ENCODE data around the gene OR1Q1.
"Not testable (repeated sequence)": the region's sequence is repeated elsewhere in the genome, so short reads cannot be mapped to it uniquely, and the experiment has no call there.

The OR1Q1 gene

GRCh38 chr9:122614362-122614761, at the start of gene OR1Q1:
TSS of gene OR1Q1 (plus strand) at chr9:122614738. CDS start at chr9:122614738, 0 bp downstream.
- Histone ChIP-seq H3K4me3 (no peak within 1 kb of the TSS), H3K36me3 (no peaks in the 10 kb centered on the region), H3K4me1 (no peaks in the 10 kb centered on the region), H3K4me2 (no peak within 1 kb of the TSS), H3K27ac (no peak within 1 kb of the TSS), H3K9ac (no peak within 1 kb of the TSS), H3K27me3 (no peaks in the 10 kb centered on the region), H4K20me1 (no peaks in the 10 kb centered on the region), H3K9me3 (replicated peaks in 1 of 11) (peaks cover 0 to 7% (median 0%) of the 10 kb centered on the region in 11 experiments; a peak in 4 of 22 replicates)
- no peak for TF ChIP-seq Cebpa-rat (IDR thresholded peaks at IDR 0.05)

GRCh38 chr9:122567901-122568300, 46.6 kb upstream of the OR1Q1 start:
- Histone ChIP-seq H3K4me2 (no peak overlapping the region), H3K4me1 (no peaks in the 10 kb centered on the region), H3K9me3 (replicated peaks in 1 of 11) (peaks cover 6 to 16% (median 10%) of the 10 kb centered on the region in 11 experiments; a peak in 11 of 22 replicates), H3K4me3 (no peak overlapping the region), H4K20me1 (no peaks in the 10 kb centered on the region), H3K36me3 (no peaks in the 10 kb centered on the region), H3K9ac (no peak overlapping the region), H3K27me3 (no peaks in the 10 kb centered on the region), H3K27ac (no peak overlapping the region)
- no peak for TF ChIP-seq Cebpa-rat (IDR thresholded peaks at IDR 0.05)

- no peak for TF ChIP-seq Cebpa-rat (IDR thresholded peaks at IDR 0.05)
- H3K4me1 ChIP-seq, result no peaks in the 10 kb centered on the region
- no peak overlapping the region for H3K4me2 ChIP-seq
- H4K20me1 ChIP-seq, result no peaks in the 10 kb centered on the region
- H3K4me3 ChIP-seq, result no peak overlapping the region
- H3K27ac ChIP-seq, result no peak overlapping the region
- H3K9ac ChIP-seq, result no peak overlapping the region
- H3K9me3 ChIP-seq (replicated peaks in 1 of 11), result peaks cover 0 to 9% (median 0%) of the 10 kb centered on the region in 11 experiments; a peak in 3 of 22 replicates
- H3K36me3 ChIP-seq, result no peaks in the 10 kb centered on the region
- no peaks in the 10 kb centered on the region for H3K27me3 ChIP-seq
Observed at GRCh38 chr9:122572456-122572855, 42.1 kb upstream of the OR1Q1 start.

GRCh38 chr9:122579874-122580273, 34.7 kb upstream of the OR1Q1 start:
- H3K27me3 ChIP-seq, result no peaks in the 10 kb centered on the region
- H4K20me1 ChIP-seq, result no peaks in the 10 kb centered on the region
- no peaks in the 10 kb centered on the region for H3K36me3 ChIP-seq
- no peak for TF ChIP-seq Cebpa-rat (IDR thresholded peaks at IDR 0.05)
- no peak overlapping the region for H3K4me2 ChIP-seq
- no peak overlapping the region for H3K9ac ChIP-seq
- H3K4me1 ChIP-seq, result no peaks in the 10 kb centered on the region
- no peak overlapping the region for H3K27ac ChIP-seq
- no peak overlapping the region for H3K4me3 ChIP-seq
- H3K9me3 ChIP-seq (replicated peaks in 1 of 11), result peaks cover 0 to 15% (median 5%) of the 10 kb centered on the region in 11 experiments; a peak in 4 of 22 replicates

- no peak overlapping the region for H3K27ac ChIP-seq
- no peaks in the 10 kb centered on the region for H3K27me3 ChIP-seq
- H3K4me2 ChIP-seq, result no peak overlapping the region
Observed at GRCh38 chr9:122580360-122580759, 34.2 kb upstream of the OR1Q1 start.

GRCh38 chr9:122583284-122583683, 31.3 kb upstream of the OR1Q1 start, which contains the start of gene OR1L8:
TSS of gene OR1L8 (minus strand) at chr9:122583384. CDS start at chr9:122568477, 14,907 bp downstream.
- not testable (repeated sequence) for H3K9ac ChIP-seq; H3K4me2 ChIP-seq; H3K27me3 ChIP-seq; H3K36me3 ChIP-seq; H3K4me3 ChIP-seq; H3K27ac ChIP-seq; H3K4me1 ChIP-seq; H3K9me3 ChIP-seq (replicated peaks in 1 of 11); H4K20me1 ChIP-seq

More at GRCh38 chr9:122580360-122580759, 34.2 kb upstream of the OR1Q1 start:
- peaks cover 0 to 15% (median 5%) of the 10 kb centered on the region in 11 experiments; a peak in 4 of 22 replicates for H3K9me3 ChIP-seq (replicated peaks in 1 of 11)
- no peaks in the 10 kb centered on the region for H4K20me1 ChIP-seq
- no peaks in the 10 kb centered on the region for H3K36me3 ChIP-seq
- H3K4me1 ChIP-seq, result no peaks in the 10 kb centered on the region
- H3K4me3 ChIP-seq, result no peak overlapping the region
- H3K9ac ChIP-seq, result no peak overlapping the region
- TF ChIP-seq Cebpa-rat (IDR thresholded peaks at IDR 0.05), result no peak

GRCh38 chr9:122605691-122606090, 8.8 kb upstream of the OR1Q1 start:
- no peak overlapping the region for H3K4me2 ChIP-seq
- H3K9ac ChIP-seq, result no peak overlapping the region
- H3K27ac ChIP-seq, result no peak overlapping the region
- no peak for TF ChIP-seq Cebpa-rat (IDR thresholded peaks at IDR 0.05)
- peaks cover 4 to 15% (median 6%) of the 10 kb centered on the region in 11 experiments; a peak in 16 of 22 replicates for H3K9me3 ChIP-seq (replicated peaks in 1 of 11)
- no peaks in the 10 kb centered on the region for H3K27me3 ChIP-seq
- no peaks in the 10 kb centered on the region for H4K20me1 ChIP-seq
- no peaks in the 10 kb centered on the region for H3K36me3 ChIP-seq
- no peak overlapping the region for H3K4me3 ChIP-seq
- H3K4me1 ChIP-seq, result no peaks in the 10 kb centered on the region

GRCh38 chr9:122606587-122606986, 8.0 kb upstream of the OR1Q1 start:
- Histone ChIP-seq H3K9me3 (replicated peaks in 1 of 11) (peaks cover 3 to 6% (median 4%) of the 10 kb centered on the region in 11 experiments; a peak in 16 of 22 replicates), H3K27me3 (no peaks in the 10 kb centered on the region), H4K20me1 (no peaks in the 10 kb centered on the region), H3K36me3 (no peaks in the 10 kb centered on the region), H3K4me2 (no peak overlapping the region), H3K27ac (no peak overlapping the region), H3K9ac (no peak overlapping the region), H3K4me1 (no peaks in the 10 kb centered on the region), H3K4me3 (no peak overlapping the region)
- TF ChIP-seq Cebpa-rat (IDR thresholded peaks at IDR 0.05), result no peak

- no peaks in the 10 kb centered on the region for H3K36me3 ChIP-seq
- no peaks in the 10 kb centered on the region for H4K20me1 ChIP-seq
- H3K4me3 ChIP-seq, result no peak overlapping the region
- no peak overlapping the region for H3K9ac ChIP-seq
- no peak overlapping the region for H3K27ac ChIP-seq
- H3K9me3 ChIP-seq (replicated peaks in 1 of 11), result no peaks in the 10 kb centered on the region
- no peaks in the 10 kb centered on the region for H3K27me3 ChIP-seq
- no peaks in the 10 kb centered on the region for H3K4me1 ChIP-seq
- no peak overlapping the region for H3K4me2 ChIP-seq
- no peak for TF ChIP-seq Cebpa-rat (IDR thresholded peaks at IDR 0.05)
Observed at GRCh38 chr9:122609804-122610203, 4.7 kb upstream of the OR1Q1 start.

GRCh38 chr9:122619996-122620395, 5.5 kb downstream of the OR1Q1 start:
- Histone ChIP-seq H3K9ac (no peak overlapping the region), H3K4me1 (no peaks in the 10 kb centered on the region)

More at GRCh38 chr9:122619996-122620395, 5.5 kb downstream of the OR1Q1 start:
- Histone ChIP-seq H3K4me3 (no peak overlapping the region), H3K27ac (no peak overlapping the region), H3K9me3 (replicated peaks in 1 of 11) (peaks cover 0 to 15% (median 7%) of the 10 kb centered on the region in 11 experiments; a peak in 8 of 22 replicates), H3K27me3 (no peaks in the 10 kb centered on the region), H4K20me1 (no peaks in the 10 kb centered on the region), H3K36me3 (no peaks in the 10 kb centered on the region), H3K4me2 (no peak overlapping the region)
- TF ChIP-seq Cebpa-rat (IDR thresholded peaks at IDR 0.05), result no peak
